HepG2 (cell line): ENCODE measurements around the gene RUNX3. TPM values are rescaled to one million over a fixed set of nuclear protein-coding genes. Genes with fewer than 3 reads are reported as not detected.

Experiments used
- ARNT ChIP-seq: fragments of 450-650 bp; IDR thresholded peaks from 2 replicates; pipeline ENCODE4 v1.6.1; 2017
- BRD4 ChIP-seq: sonication (generic); formaldehyde crosslinking; IDR thresholded peaks from 2 replicates; pipeline ENCODE4 v1.4.0; 2020; ENCODE audit warnings: missing genetic modification reagents
- CHD4 ChIP-seq: fragments of 200-600 bp; sonication (generic); IDR thresholded peaks from 2 replicates; pipeline ENCODE4 v1.7.0; 2017; ENCODE audit warnings: mild to moderate bottlenecking, low read length, borderline replicate concordance
- FOSL2 ChIP-seq: sonication (generic); formaldehyde crosslinking; IDR thresholded peaks from 2 replicates; pipeline ENCODE4 v1.4.0; 2020; ENCODE audit warnings: missing genetic modification reagents
- FOXK2 ChIP-seq: fragments of 450-650 bp; IDR thresholded peaks from 2 replicates; pipeline ENCODE4 v1.6.1; 2016
- GATA4 ChIP-seq: sonication (generic); IDR thresholded peaks from 2 replicates; pipeline ENCODE4 v1.6.1; 2016; ENCODE audit warnings: antibody characterized with exemption, low read depth, borderline replicate concordance
- GATAD1 ChIP-seq: IDR thresholded peaks from 2 replicates; pipeline ENCODE4 v1.6.1; 2016; ENCODE audit warnings: missing genetic modification reagents, missing compliant biosample characterization
- IKZF1 ChIP-seq: fragments of 450-650 bp; IDR thresholded peaks from 2 replicates; pipeline ENCODE4 v1.7.1; 2016
- KDM2A ChIP-seq: sonication (generic); formaldehyde crosslinking; IDR thresholded peaks from 2 replicates; pipeline ENCODE4 v1.4.0; 2020; ENCODE audit warnings: low read depth, missing genetic modification reagents, borderline replicate concordance
- KLF15 ChIP-seq: sonication (generic); formaldehyde crosslinking; IDR thresholded peaks from 2 replicates; pipeline ENCODE4 v1.8.1; 2023; ENCODE audit warnings: borderline replicate concordance, mild to moderate bottlenecking, inconsistent platforms, missing genetic modification reagents, mixed read lengths
- NKX3-1 ChIP-seq: sonication (generic); formaldehyde crosslinking; IDR thresholded peaks from 2 replicates; pipeline ENCODE4 v1.5.0; 2020; ENCODE audit warnings: missing genetic modification reagents
- PRPF4 ChIP-seq: fragments of 200-400 bp; formaldehyde crosslinking; IDR thresholded peaks from 2 replicates; pipeline ENCODE4 v1.6.1; 2016; ENCODE audit warnings: low read length, low read depth; ENCODE audit not compliant: poor library complexity, severe bottlenecking
- SAP130 ChIP-seq: IDR thresholded peaks from 2 replicates; pipeline ENCODE4 v1.6.1; 2016; ENCODE audit warnings: low read depth
- SMARCC2 ChIP-seq: fragments of 450-650 bp; IDR thresholded peaks from 2 replicates; pipeline ENCODE4 v1.6.1; 2017; ENCODE audit warnings: antibody characterized with exemption, mild to moderate bottlenecking
- STAG1 ChIP-seq: sonication (generic); formaldehyde crosslinking; IDR thresholded peaks from 2 replicates; pipeline ENCODE4 v1.4.0; 2020; ENCODE audit warnings: missing genetic modification reagents
- TBX2 ChIP-seq: sonication (generic); formaldehyde crosslinking; IDR thresholded peaks from 2 replicates; pipeline ENCODE4 v1.5.0; 2020; ENCODE audit warnings: missing genetic modification reagents, mild to moderate bottlenecking, borderline replicate concordance
- TGIF2 ChIP-seq: IDR thresholded peaks from 2 replicates; pipeline ENCODE4 v1.6.1; 2016; ENCODE audit warnings: control low read depth, missing compliant biosample characterization
- ZFP1 ChIP-seq: IDR thresholded peaks from 2 replicates; pipeline ENCODE4 v1.6.1; 2016
- ZFP36L1 ChIP-seq: sonication (generic); formaldehyde crosslinking; IDR thresholded peaks from 2 replicates; pipeline ENCODE4 v1.8.0; 2022; ENCODE audit warnings: mild to moderate bottlenecking, missing genetic modification reagents, moderate library complexity
- ZFP41 ChIP-seq: sonication (generic); formaldehyde crosslinking; IDR thresholded peaks from 2 replicates; pipeline ENCODE4 v1.4.0; 2020; ENCODE audit warnings: mild to moderate bottlenecking, missing genetic modification reagents, borderline replicate concordance
- ZNF230 ChIP-seq: sonication (generic); formaldehyde crosslinking; IDR thresholded peaks from 2 replicates; pipeline ENCODE4 v1.4.0; 2020; ENCODE audit warnings: mild to moderate bottlenecking, missing genetic modification reagents
- ZNF678 ChIP-seq: sonication (generic); formaldehyde crosslinking; IDR thresholded peaks from 2 replicates; pipeline ENCODE4 v1.4.0; 2020; ENCODE audit warnings: mild to moderate bottlenecking, missing genetic modification reagents
- ZNF792 ChIP-seq: IDR thresholded peaks from 2 replicates; pipeline ENCODE4 v1.6.1; 2016
- ZSCAN22 ChIP-seq: sonication (generic); formaldehyde crosslinking; IDR thresholded peaks from 2 replicates; pipeline ENCODE4 v1.4.0; 2020; ENCODE audit warnings: mild to moderate bottlenecking, missing genetic modification reagents
- polyA plus RNA-seq, 8 experiments: library from polyadenylated mRNA; depleted of rRNA in 3 of 8; stranded (reverse) in 7 of 8; unstranded in 1 of 8; fragments of >200 nt; fragmentation: Illumina TruSeq in 4 of 8; extraction: Trizol in 4 of 8; gene quantifications; 2 replicates each; pipeline versions ENCODE4 v1.2.1 to v1.2.3, GENCODE V29; 2011 to 2016; ENCODE audit warnings: low read depth in 4 of 8, missing spikeins in 1 of 8, mixed read lengths in 1 of 8; ENCODE audit not compliant: insufficient read depth in 1 of 8
- total RNA-seq, 5 experiments: library from RNA; depleted of rRNA; stranded (reverse); fragments of >200 nt; fragmentation: Illumina TruSeq; extraction: Trizol; gene quantifications; 2 replicates each; pipeline ENCODE4 v1.2.3, GENCODE V29; 2016; ENCODE audit warnings: low read depth in 1 of 5
- TF ChIP-seq, protein P1 (sequence below): sonication (generic); formaldehyde crosslinking; IDR thresholded peaks from 2 replicates; pipeline ENCODE4 v1.4.0; 2020; ENCODE audit warnings: missing genetic modification reagents
- TF ChIP-seq, protein P2 (sequence below): sonication (generic); formaldehyde crosslinking; IDR thresholded peaks from 2 replicates; pipeline ENCODE4 v1.5.0; 2020; ENCODE audit warnings: missing genetic modification reagents, mild to moderate bottlenecking, borderline replicate concordance
- TF ChIP-seq, protein P3 (sequence below): sonication (generic); formaldehyde crosslinking; IDR thresholded peaks from 2 replicates; pipeline ENCODE4 v1.4.0; 2020; ENCODE audit warnings: mild to moderate bottlenecking, missing genetic modification reagents
- TF ChIP-seq, protein P4 (sequence below), 2 experiments: sonication (generic) in 1 of 2; formaldehyde crosslinking in 1 of 2; IDR thresholded peaks; 2 replicates each; pipeline versions ENCODE4 v1.5.1 to v1.6.1; 2011 to 2020; ENCODE audit warnings: borderline replicate concordance in 1 of 2, low read depth in 1 of 2, low read length in 1 of 2, mild to moderate bottlenecking in 1 of 2, missing genetic modification reagents in 1 of 2, moderate library complexity in 1 of 2
- TF ChIP-seq, protein P5 (sequence below): sonication (generic); formaldehyde crosslinking; IDR thresholded peaks from 2 replicates; pipeline ENCODE4 v1.5.0; 2020; ENCODE audit warnings: missing genetic modification reagents

Gene RUNX3
- total and polyA plus RNA-seq, 2 of the 13 experiments (the other 11 are each of a cell fraction or from before 2014, with no cell fraction given), result 0.04 to 0.22 TPM

DNA sequence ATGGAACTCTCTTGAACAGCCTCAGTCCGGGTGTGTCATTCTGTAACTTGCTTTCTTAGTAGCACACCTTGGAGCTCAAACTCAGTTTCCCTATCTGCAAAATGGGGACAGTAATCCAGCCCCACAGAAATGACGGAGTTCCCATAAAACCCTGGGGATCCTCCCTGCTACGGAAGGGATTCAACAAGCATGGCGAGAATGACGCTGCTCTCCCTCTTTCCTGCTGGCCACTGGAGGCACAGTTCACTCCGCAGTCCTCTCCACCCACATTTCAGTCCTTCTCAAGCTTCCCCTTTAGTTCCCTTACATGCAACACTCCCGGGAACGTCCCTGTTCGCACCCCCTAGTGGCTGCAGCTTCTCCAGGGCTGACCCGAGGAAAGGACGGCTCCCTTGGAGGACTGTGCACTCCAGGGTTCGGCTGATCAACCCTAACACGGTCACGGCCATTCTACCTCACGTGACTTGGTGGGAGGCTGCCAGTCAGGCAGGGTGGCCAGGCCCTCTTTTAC, 20.6 kb downstream of the RUNX3 start (continued):
- TF ChIP-seq ZNF678 (CRISPR knock-in tag) (no peak), GATAD1 (peak; percentile 47; the same call in 1 of the 2 replicates), PRPF4 (no peak), TGIF2 (CRISPR knock-in tag) (no peak), ZNF792 (no peak), CHD4 (peak; percentile 91), ZNF230 (CRISPR knock-in tag) (no peak), KLF15 (CRISPR knock-in tag) (no peak), FOXK2 (no peak), IKZF1 (no peak), ZFP36L1 (CRISPR knock-in tag) (no peak), GATA4 (no peak), SMARCC2 (no peak), KDM2A (CRISPR knock-in tag) (peak; percentile 77), BRD4 (CRISPR knock-in tag) (0 out of 2 replicates have a peak, but pooled peaks have one; percentile 54), FOSL2 (CRISPR knock-in tag) (no peak), TBX2 (CRISPR knock-in tag) (no peak), ZSCAN22 (no peak), ZFP41 (CRISPR knock-in tag) (no peak), ARNT (no peak), STAG1 (CRISPR knock-in tag) (peak; percentile 58), ZFP1 (CRISPR knock-in tag) (no peak), SAP130 (CRISPR knock-in tag) (peak; percentile 43), NKX3-1 (CRISPR knock-in tag) (no peak)
- TF ChIP-seq, protein P1, sequence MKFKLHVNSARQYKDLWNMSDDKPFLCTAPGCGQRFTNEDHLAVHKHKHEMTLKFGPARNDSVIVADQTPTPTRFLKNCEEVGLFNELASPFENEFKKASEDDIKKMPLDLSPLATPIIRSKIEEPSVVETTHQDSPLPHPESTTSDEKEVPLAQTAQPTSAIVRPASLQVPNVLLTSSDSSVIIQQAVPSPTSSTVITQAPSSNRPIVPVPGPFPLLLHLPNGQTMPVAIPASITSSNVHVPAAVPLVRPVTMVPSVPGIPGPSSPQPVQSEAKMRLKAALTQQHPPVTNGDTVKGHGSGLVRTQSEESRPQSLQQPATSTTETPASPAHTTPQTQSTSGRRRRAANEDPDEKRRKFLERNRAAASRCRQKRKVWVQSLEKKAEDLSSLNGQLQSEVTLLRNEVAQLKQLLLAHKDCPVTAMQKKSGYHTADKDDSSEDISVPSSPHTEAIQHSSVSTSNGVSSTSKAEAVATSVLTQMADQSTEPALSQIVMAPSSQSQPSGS (CRISPR knock-in tag), result no peak
- TF ChIP-seq, protein P2, sequence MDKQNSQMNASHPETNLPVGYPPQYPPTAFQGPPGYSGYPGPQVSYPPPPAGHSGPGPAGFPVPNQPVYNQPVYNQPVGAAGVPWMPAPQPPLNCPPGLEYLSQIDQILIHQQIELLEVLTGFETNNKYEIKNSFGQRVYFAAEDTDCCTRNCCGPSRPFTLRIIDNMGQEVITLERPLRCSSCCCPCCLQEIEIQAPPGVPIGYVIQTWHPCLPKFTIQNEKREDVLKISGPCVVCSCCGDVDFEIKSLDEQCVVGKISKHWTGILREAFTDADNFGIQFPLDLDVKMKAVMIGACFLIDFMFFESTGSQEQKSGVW (CRISPR knock-in tag), result no peak
- TF ChIP-seq, protein P3, sequence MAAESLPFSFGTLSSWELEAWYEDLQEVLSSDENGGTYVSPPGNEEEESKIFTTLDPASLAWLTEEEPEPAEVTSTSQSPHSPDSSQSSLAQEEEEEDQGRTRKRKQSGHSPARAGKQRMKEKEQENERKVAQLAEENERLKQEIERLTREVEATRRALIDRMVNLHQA, result no peak
- TF ChIP-seq, protein P4, sequence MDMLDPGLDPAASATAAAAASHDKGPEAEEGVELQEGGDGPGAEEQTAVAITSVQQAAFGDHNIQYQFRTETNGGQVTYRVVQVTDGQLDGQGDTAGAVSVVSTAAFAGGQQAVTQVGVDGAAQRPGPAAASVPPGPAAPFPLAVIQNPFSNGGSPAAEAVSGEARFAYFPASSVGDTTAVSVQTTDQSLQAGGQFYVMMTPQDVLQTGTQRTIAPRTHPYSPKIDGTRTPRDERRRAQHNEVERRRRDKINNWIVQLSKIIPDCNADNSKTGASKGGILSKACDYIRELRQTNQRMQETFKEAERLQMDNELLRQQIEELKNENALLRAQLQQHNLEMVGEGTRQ (IDR thresholded peaks at IDR 0.05; ENCODE audit: low read depth, low read length), result no peak
- TF ChIP-seq, protein P4 (CRISPR knock-in tag; IDR thresholded peaks at IDR 0.05; ENCODE audit: borderline replicate concordance), result no peak
- TF ChIP-seq, protein P5, sequence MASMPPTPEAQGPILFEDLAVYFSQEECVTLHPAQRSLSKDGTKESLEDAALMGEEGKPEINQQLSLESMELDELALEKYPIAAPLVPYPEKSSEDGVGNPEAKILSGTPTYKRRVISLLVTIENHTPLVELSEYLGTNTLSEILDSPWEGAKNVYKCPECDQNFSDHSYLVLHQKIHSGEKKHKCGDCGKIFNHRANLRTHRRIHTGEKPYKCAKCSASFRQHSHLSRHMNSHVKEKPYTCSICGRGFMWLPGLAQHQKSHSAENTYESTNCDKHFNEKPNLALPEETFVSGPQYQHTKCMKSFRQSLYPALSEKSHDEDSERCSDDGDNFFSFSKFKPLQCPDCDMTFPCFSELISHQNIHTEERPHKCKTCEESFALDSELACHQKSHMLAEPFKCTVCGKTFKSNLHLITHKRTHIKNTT, result no peak
